GM18858 (cell line): ENCODE measurements around the gene CLIC3.
"Not testable (repeated sequence)": the region's sequence is repeated elsewhere in the genome, so short reads cannot be mapped to it uniquely, and the experiment has no call there.

Experiments
- ATAC-seq: cut with Tn5 transposase; IDR thresholded peaks from one replicate; pipeline ENCODE4 v1.9.1; 2021; ENCODE audit not compliant: unreplicated experiment

CLIC3 gene

GRCh38 chr9:136996361-136997292 is at the start of gene CLIC3:
TSS of gene CLIC3 (minus strand) at chr9:136996568. CDS start at chr9:136996543, 25 bp downstream.
- ATAC-seq, result no peak

- no peak for ATAC-seq
These were observed 49.1 kb upstream of the CLIC3 start for GRCh38 chr9:137045294-137046087.

DNA sequence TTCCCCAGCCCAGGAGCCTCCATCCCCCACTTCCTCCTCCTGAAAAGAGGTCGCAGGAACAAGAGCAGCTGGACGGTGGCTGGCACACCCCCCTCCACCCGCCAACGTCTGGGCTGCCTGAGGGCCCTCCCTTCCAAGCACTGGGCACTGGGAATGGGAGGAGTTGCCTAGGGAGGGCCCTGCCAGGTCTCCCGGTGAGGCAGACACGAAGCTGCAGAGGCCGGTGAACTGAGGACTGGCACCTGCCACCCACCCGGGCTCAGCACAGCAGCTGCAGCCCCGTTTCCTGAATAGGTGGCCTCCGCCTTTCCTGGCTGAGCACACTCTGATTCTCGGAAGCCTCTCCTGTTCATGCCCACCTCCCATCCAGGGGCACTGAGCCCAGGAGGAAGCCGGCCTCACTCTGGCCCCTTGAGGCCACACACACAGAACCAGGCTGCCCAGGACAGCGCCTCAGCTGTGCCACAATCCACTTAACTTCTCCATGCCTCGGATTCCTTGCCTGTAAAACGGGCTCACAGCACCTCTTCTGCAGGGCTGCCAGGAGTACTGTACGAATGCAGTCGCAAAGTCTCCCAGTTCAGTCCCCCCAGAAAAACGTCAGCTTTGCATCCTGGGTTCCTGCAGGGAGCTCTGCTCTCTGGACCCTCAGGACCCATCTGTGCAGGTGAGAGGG is 48.3 kb upstream of the CLIC3 start:
- ATAC-seq, result no peak

- no peak for ATAC-seq
These were observed 47.7 kb upstream of the CLIC3 start for GRCh38 chr9:137044037-137044436.

DNA sequence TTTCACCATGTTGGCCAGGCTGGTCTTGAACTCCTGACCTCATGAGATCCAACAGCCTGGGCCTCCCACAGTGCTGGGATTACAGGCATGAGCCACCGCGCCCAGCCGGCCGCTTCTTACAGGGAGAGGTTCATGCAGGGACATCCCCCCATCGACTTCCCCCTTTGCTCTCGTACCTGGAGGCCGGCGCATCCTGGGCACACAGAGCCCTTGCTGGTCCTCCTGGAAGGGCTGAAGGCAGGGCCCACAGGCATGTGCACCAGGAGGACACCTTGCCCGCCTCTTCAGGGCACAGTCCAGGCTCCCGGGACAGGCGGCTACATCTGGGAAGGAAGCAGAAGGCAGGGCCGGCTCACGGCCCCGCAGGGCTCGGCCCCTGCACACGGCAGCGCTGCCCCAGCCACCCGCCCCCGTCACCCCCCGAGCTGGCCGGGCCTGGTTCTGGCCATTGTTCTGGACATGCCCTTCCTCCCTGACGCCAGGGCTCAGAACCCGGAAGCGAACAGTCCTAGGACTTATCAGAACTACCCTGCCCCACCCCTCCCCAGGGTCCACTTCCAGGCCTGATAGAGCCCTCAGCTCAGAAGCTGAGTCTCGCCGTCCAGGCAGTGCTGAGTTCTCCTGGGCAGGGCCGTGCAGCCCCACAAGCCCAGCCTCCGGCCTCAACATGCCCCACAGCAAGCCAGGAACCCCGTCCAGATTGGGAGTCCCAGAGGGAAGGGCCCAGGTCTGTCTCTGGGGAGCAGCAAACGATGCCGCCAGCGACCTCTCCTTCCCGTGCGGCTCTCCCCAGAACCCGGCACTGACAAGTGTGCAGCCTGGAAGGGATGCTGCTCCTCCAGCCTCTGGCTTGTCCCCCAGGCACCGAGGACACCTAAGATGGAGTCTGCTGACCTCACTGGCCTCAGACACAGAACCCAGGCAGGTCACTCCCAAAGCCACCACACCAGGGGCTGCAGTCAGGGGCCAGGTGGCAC is 46.7 kb upstream of the CLIC3 start:
- ATAC-seq, result no peak

- no peak for ATAC-seq
These were observed 44.8 kb upstream of the CLIC3 start for GRCh38 chr9:137041124-137041523.

DNA sequence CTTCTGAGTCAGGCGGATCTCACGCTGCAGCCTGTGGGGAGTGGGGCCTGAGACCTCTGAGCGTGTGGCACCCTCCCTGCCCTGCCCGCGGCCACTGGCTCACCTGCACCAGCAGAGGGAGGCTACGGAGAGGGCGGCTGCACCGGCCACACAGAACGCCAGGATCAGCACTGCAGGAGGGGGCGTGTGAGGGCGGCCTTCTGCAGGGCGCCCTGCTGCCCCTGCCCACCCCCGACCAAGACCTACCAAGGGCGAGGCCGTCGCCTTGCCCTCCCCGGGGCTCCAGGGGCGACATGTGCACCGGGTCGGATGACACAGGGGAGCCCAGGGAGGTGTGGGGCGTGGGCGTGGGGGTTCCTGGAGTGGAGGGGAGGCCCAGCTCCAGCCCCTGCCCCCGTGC is 44.2 kb upstream of the CLIC3 start:
- no peak for ATAC-seq

- ATAC-seq, result no peak
These were observed 43.4 kb upstream of the CLIC3 start for GRCh38 chr9:137039611-137040366.

DNA sequence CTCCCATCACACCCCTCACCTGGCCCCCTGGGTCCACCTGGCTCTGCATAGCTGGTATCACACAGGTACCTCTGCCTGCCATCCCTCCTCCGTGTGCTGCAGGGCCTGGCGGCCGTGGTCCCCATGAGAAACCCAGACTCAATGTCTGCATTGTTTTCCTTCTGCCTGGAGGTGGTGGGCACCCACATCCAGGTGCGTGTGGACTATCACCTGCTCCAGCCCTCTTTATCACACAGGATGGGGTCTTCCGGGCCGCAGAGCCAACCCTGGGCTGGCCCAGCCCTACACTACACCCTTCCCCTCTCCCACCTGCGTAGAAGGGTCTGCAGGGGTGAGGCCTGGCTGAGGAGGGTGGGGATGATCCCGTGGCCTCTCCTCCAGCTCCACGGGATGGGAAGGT is 42.5 kb upstream of the CLIC3 start:
- ATAC-seq, result no peak

DNA sequence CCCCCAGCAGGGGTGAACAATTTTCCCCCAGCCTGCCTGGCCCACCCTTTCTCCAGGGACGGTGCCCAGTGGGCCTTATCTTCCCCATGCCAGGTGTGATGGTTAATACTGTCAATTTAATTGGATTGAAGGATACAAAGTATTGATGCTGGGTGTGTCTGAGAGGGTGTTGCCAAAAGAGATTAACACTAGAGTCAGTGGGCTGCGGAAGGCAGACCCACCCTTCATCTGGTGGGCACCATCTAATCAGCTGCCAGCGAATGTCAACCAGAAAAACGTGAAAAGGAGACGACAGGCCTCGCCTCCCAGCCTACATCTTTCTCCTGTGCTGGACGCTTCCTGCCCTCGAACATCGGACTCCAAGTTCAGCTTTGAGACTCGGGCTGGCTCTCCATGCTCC is 41.1 kb upstream of the CLIC3 start:
- no peak for ATAC-seq

DNA sequence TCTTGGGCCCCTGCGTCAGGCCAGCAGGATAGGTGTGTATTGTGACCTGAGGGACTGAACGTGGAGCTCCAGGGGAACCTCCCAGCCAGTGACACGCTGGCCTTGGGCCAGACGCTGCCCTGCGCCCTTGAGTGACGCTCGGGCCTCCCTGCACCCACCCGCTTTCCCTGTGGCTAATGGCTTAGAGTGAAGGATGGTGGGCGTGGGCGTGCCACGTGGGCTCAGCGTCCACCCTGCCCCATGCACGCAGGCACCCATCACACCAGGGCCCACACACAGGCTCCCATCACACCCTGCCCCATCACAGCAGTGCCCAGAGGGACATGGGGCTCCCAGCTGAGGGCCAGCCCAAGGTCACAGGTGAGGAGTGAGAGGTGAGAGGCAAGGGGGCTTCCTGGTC is 40.7 kb upstream of the CLIC3 start:
- ATAC-seq, result no peak

DNA sequence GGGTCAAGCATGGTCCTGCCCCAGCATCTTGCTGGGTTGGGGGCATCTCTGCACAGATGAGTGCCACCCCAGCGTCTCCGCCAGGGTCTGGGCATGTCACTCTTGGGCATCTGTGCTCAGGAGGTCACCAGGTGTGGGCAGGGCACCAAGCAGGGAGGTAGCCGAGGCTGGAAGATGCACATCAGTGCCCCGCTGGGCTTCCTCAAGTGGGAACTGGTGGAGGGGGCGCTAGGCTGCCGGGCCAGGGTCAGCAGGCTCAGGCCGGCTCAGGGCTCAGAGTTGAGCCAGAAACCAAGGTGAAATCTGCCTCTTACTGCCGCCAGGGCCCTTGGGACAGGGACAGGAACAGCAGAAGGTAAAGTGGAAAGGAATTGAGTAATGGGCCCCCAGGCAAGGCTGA is 39.6 kb upstream of the CLIC3 start:
- ATAC-seq, result no peak

DNA sequence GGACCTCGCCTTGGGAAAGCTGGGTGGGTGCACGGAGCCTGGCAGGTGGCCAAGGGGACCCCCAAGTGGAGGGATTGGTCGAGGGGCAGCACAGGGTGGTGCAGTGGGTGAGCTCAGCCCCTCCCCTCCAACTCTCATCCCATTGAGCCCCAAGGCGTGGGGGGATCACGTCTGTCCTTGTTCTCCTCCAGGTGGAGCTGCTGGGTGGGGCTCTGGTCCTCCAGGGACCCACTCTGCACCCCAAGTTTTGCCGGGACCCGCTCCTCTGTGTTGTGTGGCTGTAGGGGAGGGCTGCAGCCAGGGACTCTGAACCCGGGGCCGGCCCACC is 39.1 kb upstream of the CLIC3 start:
- no peak for ATAC-seq

GRCh38 chr9:137034709-137035506 is 38.5 kb upstream of the CLIC3 start:
- ATAC-seq, result no peak

DNA sequence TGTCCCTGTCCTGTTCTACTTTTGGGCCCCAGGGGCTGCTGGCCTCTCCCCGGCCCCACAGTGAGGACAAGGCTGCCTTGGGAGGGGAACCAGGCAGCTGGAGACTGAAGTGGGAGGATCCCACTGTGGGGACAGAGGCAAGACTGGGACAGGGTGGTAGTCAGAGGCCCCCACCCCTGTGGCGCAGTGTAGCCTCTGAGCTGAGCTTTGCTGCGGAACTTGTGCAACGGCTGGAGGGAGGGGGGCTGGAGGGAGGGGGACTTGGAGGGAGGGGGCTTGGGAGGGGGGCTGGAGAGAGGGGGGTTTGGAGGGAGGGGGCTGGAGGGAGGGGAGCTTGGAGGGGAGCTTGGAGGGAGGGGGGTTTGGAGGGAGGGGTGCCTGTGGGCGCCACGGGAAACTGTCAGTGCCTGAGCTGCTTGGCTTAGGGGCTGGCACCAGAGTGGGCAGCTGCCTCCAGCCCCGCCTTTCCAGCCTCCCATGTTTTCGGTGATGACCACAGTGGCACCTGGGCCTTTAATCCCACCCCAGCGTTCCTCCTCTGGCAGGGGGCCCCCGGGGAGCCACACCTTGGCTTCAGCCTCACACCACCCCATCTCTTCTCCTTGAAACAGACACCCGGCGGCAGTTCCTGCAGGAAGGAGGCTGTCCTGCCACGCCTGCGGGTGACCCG is 37.8 kb upstream of the CLIC3 start:
- ATAC-seq, result no peak

DNA sequence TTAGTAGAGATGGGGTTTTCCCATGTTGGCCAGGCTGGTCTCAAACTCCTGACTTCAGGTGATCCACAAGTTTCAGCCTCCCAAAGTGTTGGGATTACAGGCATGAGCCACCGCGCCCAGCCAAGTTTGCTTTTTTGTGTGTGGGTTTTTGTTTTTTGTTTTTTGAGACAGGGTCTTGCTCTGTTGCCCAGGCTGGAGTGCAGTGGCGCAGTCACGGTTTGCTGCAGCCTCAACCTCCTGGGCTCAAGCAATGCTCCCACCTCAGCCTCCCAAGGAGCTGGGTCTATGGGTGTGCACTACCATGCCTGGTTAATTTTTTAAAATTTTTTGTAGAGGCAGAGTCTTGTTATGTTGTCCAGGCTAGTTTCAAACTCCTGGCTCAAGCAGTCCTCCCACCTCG is 37.1 kb upstream of the CLIC3 start:
- ATAC-seq, result not testable (repeated sequence)

DNA sequence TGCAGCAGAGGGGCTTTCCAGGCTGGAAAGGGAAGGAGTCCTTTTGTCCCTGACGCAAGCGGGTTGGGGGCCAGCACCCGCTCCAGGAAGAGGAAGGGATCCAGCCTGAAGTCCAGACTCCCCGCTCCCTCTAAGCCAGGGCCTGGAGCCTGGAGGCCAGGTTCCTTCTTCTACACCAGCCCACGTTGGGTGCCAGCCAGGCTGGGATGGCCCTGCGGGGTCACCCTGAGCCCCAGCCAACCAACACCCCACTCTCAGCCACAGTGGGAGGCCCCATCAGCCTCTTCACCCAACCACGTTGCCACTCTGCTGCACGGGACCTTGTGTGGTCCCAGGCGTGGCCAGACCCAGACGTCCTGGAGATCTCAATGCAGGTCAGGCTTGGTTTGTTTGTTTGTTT is 36.5 kb upstream of the CLIC3 start:
- ATAC-seq, result no peak

DNA sequence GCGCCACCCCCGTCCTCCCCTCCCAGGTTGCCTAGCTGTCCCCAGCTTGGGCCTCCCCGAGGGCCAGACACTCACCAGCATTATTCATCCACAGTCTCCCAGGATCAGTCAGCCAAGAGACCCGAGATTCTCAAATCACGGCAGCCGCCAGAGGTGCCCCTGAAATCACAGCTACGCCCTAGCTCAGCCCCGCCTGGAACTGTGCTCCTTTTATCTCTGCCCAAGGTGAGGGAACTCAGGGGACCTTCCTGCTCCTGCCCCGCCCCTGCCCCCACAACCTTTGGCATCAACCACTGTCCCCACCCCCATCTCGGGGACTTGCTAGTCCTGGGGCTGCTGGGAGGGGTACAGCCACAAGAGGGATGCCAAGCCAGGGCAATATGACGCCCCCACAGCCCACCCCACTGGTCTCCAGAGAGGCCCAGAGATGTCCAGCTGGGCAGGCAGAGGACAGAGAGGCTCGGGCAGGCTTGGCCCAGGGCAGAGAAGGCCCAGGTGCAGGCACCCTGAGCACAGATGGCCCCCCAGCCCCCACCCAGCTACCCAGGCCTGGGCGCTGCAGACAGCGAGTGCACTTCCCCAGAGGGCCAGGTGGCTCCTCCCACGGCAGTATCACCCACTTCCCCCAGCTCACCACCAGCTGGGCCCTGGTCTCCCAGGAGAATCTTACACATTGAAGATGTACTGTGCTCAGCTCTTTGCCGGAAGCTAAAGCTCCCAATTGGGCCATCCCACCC is 35.7 kb upstream of the CLIC3 start, which contains the start of gene FUT7:
TSS of gene FUT7 (minus strand) at position 185 of the 737 bp plus-strand sequence. CDS start at position 88, 97 bp downstream.
- no peak for ATAC-seq
